Measurements from ENCODE around the gene KCTD6. TPM values are rescaled to one million over a fixed set of nuclear protein-coding genes. Genes with fewer than 3 reads are reported as not detected.

KCTD6 gene
- total RNA-seq, 1 donor from 2014 or later = 7.9 TPM

GRCh38 chr3:58471025-58471887 lies 20.6 kb upstream of the KCTD6 start:
- H3K27me3 ChIP-seq (ENCODE audit: insufficient read depth, low read length) = no peaks in the 10 kb centered on the region
- H3K4me3 ChIP-seq (ENCODE audit: insufficient read depth, low read depth, low read length) = peak overlapping the region; percentile 18
- Mint-ChIP-seq H3K27ac (ENCODE audit: unreplicated experiment) (peak overlapping the region; percentile 75), H3K27me3 (ENCODE audit: low read depth, unreplicated experiment) (peaks cover 6% of the 10 kb centered on the region), H3K36me3 (ENCODE audit: low read depth, unreplicated experiment) (no peaks in the 10 kb centered on the region), H3K4me3 (ENCODE audit: unreplicated experiment) (peak overlapping the region; percentile 13), H3K4me1 (ENCODE audit: low read depth, unreplicated experiment) (peaks cover 21% of the 10 kb centered on the region), H3K9me3 (ENCODE audit: unreplicated experiment) (no peaks in the 10 kb centered on the region)
- no peaks in the 10 kb centered on the region for H3K9me3 ChIP-seq (ENCODE audit: insufficient read depth, low read depth, low read length)
- TF ChIP-seq EZH2 (IDR thresholded peaks at IDR 0.05; ENCODE audit: insufficient read depth, low read length) (no peak), CTCF (IDR thresholded peaks at IDR 0.05; ENCODE audit: insufficient read depth, low read depth, low read length) (no peak)
- H2AFZ ChIP-seq (ENCODE audit: low read depth, low read length) = peak overlapping the region; percentile 31
- FAIRE-seq = peak; percentile 78
- peaks cover 18% of the 10 kb centered on the region for H3K4me1 ChIP-seq (ENCODE audit: insufficient read depth, low read length)
- H3K79me2 ChIP-seq (ENCODE audit: insufficient read depth, low read length) = no peaks in the 10 kb centered on the region
- no peaks in the 10 kb centered on the region for H3K36me3 ChIP-seq (ENCODE audit: insufficient read depth, low read length)
- peak; percentile 94 for DNase-seq (ENCODE audit: low read depth)
- peak overlapping the region; percentile 40 for H3K27ac ChIP-seq (ENCODE audit: low read depth, low read length)
- H4K20me1 ChIP-seq (ENCODE audit: insufficient read depth, low read length) = no peaks in the 10 kb centered on the region
- peak overlapping the region; percentile 67 for H3K4me2 ChIP-seq (ENCODE audit: low read length)
- peak overlapping the region; percentile 11 for H3K9ac ChIP-seq (ENCODE audit: low read length)

- TF ChIP-seq CTCF (IDR thresholded peaks at IDR 0.05; ENCODE audit: insufficient read depth, low read depth, low read length) (no peak), EZH2 (IDR thresholded peaks at IDR 0.05; ENCODE audit: insufficient read depth, low read length) (no peak)
- Histone ChIP-seq H3K9ac (ENCODE audit: low read length) (no peak overlapping the region), H3K4me3 (ENCODE audit: insufficient read depth, low read depth, low read length) (no peak overlapping the region), H3K4me1 (ENCODE audit: insufficient read depth, low read length) (peaks cover 18% of the 10 kb centered on the region), H3K4me2 (ENCODE audit: low read length) (no peak overlapping the region), H3K79me2 (ENCODE audit: insufficient read depth, low read length) (no peaks in the 10 kb centered on the region), H3K27ac (ENCODE audit: low read depth, low read length) (no peak overlapping the region), H4K20me1 (ENCODE audit: insufficient read depth, low read length) (no peaks in the 10 kb centered on the region), H3K9me3 (ENCODE audit: insufficient read depth, low read depth, low read length) (no peaks in the 10 kb centered on the region), H2AFZ (ENCODE audit: low read depth, low read length) (no peak overlapping the region), H3K27me3 (ENCODE audit: insufficient read depth, low read length) (no peaks in the 10 kb centered on the region), H3K36me3 (ENCODE audit: insufficient read depth, low read length) (no peaks in the 10 kb centered on the region)
- FAIRE-seq (no peak), DNase-seq (ENCODE audit: low read depth) (no peak)
- peaks cover 6% of the 10 kb centered on the region for H3K27me3 Mint-ChIP-seq (ENCODE audit: low read depth, unreplicated experiment)
- H3K9me3 Mint-ChIP-seq (ENCODE audit: unreplicated experiment) = no peaks in the 10 kb centered on the region
- H3K36me3 Mint-ChIP-seq (ENCODE audit: low read depth, unreplicated experiment) = no peaks in the 10 kb centered on the region
- peaks cover 21% of the 10 kb centered on the region for H3K4me1 Mint-ChIP-seq (ENCODE audit: low read depth, unreplicated experiment)
- no peak overlapping the region for H3K27ac Mint-ChIP-seq (ENCODE audit: unreplicated experiment)
- H3K4me3 Mint-ChIP-seq (ENCODE audit: unreplicated experiment) = no peak overlapping the region
Observed at GRCh38 chr3:58473275-58473674, 18.6 kb upstream of the KCTD6 start.

Measured in astrocyte (in vitro differentiated cells and primary cell).